Stimulated activated CD8-positive, alpha-beta memory T cell treated with anti-CD3 and anti-CD28 coated beads, Interleukin-15, amount 100 ng/mL, for 24 hours (primary cell): ENCODE results near the gene DIP2C.
A peak's percentile ranks its signal among the peaks of the same experiment; 100 is the strongest.
"Not testable (repeated sequence)": the region's sequence is repeated elsewhere in the genome, so short reads cannot be mapped to it uniquely, and the experiment has no call there.

Source experiments
- DNase-seq: peaks from one replicate; pipeline ENCODE4 v3.0.0-alpha.2; 2020; ENCODE audit warnings: low read depth

Gene DIP2C

DNA sequence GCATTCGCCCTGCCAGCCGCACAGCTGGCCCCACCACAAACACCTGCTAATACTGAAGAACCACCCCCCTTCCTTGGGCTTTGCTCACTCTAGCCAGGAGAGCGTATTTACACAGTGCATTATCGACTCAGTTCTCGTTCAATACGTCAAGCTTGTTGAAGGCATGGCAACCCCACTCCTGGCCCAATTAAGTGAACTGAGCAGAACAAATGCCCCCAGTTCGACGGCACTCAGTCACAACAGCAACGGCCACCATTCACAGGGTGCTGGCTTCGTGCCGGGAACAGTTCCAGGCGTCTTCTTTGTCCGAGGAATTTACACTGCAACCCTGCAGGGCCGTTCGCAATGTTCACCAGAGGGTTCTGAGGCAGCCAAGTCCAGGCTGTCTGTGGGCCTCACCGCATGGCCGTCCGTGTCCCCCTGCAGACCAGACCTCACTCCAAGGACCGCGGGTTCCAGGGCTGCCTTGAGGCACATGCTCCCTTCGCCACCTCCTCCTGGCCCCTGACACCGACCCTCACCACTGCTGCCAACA, 175.3 kb downstream of the DIP2C start:
- DNase-seq = no peak

DNA sequence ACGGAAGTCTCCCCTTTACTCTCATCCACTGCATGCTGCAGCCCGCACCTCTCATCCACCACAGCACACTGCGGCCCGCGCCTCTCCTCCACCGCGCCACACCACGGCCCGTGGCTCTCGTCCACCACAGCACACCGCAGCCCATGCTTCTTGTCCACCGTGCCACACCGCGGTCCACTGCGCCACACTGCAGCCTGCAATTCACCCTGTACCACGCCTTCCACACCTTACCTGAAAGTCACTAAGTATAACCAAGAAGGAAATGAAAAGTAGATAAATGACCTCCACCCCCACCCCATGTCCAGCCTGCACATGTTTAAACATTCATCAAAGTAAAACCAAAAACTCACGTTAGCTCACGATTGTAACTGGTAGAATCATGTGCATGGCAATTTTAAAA, 176.1 kb downstream of the DIP2C start:
- DNase-seq = no peak

DNA sequence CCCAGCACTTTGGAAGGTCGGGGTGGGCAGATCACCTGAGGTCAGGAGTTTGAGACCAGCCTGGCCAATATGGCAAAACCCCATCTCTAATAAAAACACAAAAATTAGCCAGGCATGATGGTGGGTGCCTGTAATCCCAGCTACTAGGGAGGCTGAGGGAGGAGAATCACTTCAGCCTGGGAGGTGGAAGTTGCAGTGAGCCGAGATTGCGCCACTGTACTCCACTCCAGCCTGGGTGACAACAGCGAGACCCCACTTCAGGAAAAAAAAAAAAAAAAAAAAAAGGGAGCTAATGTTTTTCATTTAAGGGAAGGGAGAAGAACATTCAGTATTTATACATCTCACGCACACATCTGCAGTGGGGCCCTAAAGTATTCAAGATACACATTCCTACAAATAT, 176.8 kb downstream of the DIP2C start:
- DNase-seq = not testable (repeated sequence)

DNA sequence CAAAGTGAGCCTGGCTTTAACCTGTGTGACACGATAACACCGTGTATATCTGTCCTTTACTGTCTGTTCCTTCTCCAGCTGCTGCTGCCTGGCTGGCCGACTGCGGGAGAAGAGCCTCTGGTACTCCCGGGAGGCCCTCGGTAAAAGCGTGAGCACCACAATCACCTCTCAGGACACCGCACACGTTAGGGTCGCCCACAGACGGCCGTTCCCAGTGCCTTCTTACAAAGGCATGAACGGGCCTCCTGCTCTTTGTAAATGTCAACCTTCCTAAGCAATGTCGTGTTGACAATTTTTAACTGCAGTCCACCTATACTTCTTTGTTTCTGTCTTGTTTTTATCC, 177.6 kb downstream of the DIP2C start:
- no peak for DNase-seq

DNA sequence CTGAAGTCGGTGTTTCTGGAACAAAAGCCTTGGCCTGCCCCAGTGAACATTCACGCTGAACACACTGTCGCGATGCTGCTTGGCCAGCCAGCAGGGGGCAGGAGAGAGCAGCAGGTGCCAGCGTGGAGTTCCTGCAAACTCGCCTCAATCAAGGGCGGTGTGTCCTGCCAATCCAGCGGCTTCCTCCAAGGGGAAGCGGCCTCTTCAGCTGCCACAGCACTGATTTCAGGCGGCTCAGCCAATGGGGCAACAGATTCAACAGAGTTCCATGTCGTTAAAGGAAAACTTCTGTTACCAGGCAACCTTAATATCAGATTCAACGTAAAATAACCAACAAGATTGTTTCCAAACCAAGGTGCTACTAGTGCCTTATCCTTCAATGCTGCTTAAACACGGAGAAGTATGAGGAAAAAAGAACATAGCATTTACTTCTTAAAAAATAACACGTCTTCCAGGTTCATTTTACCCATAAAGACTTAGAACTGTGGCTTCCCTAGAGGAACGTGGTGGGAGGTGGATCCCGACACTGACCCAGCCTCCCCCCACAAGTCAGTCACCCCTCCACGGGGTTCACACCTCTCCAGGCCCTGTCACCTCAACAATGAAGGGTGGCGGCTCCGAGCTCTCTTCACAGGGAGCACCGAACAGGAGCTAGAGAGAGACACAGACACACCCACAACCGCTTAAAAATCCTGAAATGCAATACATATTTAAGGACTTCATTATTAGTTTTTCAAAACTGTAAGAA, 178.2 kb downstream of the DIP2C start:
- DNase-seq = peak; percentile 74

DNA sequence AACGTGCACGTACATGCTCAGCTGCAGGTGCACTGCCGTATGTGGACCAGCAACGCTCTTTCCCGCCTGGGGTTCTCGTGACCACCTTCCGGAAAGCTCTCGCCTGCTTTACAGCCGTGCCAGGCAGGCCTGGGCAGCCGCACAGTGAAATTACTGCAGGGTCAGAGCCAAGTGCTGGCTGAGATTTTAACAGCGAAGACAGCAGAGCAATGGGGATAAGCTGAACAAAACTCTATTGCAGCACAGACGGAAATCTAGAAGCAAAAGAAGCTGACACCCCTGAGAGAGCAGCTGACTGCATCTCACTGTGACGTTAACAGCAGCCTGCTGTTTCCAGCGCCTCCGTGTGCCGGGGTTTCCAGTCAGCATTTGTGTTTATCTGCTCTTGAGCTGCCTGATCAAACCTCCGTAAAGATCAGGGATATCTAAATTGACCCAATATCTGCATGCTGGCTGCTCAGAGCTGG, 179.0 kb downstream of the DIP2C start:
- DNase-seq = no peak

DNA sequence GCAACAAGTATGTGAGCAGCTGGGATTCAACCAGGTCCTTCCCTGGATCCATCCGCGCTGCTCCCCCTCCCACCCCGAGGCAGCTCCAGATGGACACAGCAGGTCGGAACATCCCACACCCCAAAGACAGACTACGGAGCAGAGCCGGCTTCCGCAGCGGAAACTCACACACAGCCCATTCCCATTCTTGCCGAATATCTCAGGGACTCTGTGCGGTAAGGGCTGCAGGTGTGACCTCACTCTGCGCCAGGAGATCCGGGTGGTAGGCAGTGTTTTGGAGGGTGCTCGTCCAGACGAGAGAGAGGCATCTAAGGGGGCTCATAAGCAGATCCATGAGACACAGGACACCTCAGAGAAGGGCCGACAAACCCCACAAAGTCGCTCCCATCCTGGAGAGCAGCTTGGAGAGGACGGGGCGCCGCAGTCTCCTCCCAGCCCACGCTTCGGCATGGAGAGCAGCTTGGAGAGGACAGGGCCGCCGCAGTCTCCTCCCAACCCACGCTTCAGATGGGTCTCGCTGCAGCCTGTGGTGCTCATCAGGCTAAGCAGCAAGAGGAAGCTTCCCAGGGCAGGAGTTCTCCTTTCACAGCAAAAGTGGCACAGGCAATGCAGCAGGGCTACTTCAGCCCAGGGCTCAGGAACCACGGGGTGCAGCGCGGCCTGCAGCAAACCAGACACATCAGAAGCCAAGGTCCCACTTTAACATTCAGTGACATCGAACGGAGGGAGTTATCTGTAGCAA, 179.9 kb downstream of the DIP2C start:
- no peak for DNase-seq

DNA sequence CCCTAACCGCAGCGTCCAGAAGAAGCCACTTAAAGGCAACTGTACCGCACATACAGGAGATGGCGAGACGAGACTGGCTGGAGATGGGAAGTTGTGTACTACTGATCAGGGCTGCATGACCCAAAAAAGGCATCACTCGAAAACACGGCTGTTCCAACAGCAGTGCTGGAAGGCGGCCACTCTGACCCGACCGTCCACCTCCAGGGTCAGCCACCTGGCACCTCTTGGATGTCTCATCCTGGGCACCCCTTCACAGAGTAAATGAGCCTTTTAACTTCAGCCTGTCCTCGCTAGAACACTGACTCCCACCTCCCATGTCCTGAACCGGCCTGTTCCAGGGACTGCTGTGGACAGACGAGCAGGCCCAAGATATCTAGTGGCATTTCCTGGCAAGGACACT, 180.7 kb downstream of the DIP2C start:
- DNase-seq = no peak

DNA sequence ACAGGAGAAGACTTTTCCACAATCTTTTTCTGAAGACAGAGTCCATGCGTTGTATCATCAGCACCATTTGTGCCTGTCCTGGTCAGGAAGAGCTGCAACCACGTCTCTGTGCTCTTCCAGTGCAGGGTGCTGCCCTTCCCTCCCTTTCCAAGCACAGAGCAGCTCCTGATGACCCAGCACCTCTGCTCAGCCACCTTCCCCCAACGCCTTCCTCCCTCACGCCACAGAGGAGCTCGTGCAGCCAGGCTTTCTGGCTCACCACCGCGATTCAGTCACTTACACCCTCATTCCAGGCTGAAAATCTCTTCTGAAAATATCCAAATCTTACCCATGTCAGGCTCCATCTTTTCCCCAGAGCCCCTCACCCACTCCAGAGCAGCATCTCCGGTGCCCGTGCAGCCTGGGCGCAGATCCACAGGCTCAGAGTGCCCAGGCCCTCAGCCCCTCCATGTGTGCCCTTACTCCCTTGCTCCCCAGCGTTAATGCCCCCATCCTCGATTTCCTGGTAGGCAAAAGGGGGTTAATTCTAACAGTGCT, 181.5 kb downstream of the DIP2C start:
- DNase-seq = no peak

DNA sequence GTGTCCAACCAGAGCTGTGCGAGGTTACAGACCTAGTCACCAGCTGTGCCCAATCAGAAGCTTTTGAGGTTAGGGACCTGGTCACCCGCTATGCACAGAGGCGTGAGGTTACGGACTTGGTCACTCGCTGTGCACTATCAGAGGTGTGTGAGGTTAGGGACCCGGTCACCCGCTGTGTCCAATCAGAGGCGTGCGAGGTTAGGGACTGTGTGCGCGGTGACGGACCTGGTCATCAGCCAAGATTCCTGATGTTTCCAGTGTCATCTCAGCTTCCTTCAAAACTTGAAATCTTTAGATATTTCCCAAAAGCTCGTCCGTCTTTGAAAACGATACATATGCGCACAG, 182.1 kb downstream of the DIP2C start:
- no peak for DNase-seq

DNA sequence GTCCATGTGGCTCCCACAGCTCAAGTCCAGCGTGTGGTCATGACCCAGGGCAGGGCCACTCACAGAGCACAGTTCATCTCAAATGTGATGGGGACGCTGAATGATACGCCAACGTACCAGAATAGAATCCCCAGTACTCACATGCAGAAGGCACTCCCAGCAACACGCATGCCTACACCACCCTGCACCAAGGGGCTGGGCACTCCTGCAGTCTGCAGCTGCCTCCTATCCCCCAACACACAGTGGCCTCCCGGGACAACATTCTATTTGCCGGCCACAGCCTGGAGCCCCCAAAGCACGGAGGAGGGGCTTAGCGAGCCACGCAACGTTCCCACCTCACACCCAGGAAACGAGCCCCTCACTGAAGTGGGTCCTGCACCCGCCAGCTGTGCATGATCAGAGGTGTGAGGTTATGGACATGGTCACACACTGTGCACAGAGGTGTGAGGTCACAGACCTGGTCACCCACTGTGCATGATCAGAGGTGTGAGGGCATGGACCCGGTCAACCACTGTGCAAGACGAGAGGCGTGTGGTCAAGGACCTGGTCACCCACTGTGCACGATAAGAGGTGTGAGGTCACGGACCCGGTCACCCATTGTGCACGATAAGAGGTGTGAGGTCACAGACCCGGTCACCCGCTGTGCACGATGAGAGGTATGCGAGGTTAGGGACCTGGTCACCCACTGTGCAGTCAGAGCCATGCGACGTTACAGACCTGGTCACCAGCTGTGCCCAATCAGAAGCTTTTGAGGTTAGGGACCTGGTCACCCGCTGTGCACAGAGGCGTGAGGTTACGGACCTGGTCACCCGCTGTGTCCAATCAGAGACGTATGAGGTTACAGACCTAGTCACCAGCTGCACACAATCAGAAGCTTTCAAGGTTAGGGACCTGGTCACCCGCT, 182.8 kb downstream of the DIP2C start:
- DNase-seq = no peak

DNA sequence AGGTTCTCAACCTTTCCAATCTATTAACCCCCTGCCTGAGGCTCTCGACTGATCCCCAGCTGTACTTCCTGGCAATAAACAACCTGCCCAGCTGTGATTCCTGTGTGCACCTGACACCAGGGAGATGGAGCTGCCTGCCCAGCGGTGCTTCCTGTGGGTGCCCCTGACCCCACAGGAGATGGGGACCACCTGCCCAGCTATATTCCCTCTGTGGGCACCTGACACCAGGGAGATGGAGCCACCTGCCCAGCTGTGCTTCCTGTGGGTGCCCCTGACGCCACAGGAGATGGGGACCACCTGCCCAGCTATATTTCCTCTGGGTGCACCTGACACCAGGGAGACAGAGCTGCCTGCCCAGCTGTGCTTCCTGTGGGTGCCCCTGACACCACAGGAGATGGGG, 184.0 kb downstream of the DIP2C start:
- no peak for DNase-seq

DNA sequence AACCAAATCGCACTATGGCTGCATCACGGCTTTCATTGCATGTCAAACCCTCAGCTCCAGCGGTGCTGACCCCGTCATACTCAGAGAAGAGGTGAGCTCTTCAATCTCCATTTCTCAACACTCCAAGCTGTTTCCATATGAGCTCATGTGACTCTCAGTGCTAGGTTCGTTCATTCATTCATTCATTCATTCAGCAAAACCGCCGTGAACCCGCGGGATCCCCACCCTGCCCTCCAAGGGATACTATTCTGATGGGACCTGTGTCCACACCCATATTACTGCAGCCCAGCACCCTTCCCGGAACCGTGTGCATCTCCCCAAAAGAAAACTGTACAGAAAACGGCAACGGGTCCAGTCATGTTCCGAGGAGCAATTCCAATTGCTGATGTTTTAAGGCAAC, 184.7 kb downstream of the DIP2C start:
- no peak for DNase-seq

DNA sequence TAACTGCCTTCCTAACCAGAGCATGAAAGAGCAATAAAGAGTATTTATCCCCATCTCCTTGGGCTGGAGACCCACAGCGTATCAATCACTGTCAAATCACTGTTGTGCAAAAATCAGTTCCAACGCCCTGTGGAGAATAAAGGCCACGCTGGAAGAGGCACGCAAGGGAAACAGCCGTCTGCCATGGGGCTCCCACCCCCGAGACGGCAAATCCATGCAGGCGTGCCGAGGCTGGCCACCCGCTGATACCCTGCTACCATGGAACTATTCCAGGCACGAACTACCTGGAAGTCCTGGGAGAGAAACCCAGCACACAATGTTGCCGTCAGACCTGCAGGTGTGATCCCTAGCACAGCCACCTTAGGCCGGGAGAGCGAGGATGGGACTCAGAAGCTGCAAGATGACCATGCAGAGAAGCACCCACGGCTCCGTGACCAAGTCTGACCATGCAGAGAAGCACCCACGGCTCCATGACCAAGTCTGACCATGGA, 185.3 kb downstream of the DIP2C start:
- DNase-seq = no peak

DNA sequence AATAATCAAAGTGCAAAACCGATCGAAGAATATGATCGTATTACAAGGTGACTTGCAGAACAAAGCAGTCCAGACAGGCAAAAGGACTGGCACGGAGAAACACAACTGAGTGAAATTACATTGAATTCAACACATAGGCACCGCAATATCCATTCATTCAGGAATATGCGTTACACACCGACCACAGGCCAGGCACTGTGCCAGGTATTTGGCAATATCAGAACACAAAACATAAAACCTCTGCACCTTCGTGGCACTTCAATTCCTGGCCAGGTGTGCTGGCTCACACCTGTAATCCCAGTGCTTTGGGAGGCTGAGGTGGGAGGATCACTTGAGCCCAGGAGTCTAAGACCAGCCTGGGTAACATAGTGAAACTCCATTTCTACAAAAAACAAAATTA, 187.9 kb downstream of the DIP2C start:
- no peak for DNase-seq

DNA sequence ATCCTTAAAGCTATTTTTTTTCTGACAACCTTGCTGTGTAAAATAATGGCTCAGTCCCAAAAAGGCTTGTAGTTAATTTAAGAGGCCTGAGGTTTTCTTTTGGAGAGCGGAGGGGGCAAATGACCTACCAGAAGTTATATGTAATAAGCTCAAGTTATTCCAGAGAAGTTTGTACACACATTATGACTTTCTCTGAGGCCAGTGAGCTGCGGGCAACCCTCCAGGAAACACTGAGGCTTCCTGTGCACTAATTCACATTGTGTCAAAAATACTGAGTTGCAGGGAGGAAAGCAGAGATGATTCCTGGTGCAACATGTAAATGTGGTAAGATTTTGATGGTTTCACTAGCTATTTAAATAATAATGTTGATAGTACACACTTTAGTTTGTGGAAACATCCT, 188.6 kb downstream of the DIP2C start:
- no peak for DNase-seq

DNA sequence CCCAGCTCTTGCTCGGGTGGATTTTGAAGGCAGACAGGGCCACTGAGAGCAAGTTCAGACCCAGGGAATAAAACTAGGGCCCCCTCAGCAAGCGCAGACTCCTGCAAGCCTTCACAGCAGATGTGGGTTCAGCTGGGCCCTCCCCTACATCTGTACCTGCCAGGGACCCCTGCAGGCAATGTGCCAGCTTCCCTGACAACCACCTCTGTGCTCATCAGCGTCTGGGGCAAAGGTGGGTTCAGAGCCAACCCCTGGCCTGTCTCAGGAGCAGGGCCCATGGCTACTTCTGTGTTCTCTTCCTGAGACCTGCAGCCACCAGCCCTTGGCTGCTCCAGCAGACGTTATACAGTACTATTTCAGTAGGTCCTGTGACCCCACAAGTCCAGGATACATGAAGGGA, 189.5 kb downstream of the DIP2C start:
- DNase-seq = no peak

DNA sequence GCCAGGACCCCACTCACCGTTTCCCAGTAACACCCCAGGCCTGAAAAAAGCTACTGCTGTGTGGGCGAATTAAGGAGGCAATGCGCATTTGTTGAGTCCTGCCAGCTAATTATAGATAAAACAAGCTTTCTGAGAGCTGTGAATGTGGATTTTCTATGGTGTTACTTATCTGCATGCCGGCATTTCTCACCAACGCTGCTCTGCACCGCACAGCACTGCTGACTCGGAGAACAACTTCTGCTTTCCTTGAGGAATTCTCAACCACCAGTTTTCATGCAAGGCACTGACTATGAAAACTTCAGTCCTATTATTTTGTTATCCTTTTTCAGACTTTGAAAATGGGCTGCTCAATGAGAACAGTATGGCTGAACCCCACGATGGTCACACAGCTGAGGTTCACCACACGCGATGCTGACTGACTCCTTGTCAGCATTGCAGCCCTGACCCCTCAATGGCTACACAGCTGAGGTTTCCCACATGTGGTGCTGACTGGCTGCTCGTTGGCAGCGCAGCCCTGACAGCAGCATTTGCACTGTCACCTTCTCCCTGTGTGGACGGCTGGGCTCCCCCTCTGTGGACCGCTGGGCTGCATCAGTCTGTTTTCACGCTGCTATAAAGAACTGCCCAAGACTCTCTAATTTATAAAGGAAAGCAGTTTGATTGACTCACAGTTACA, 190.6 kb downstream of the DIP2C start:
- no peak for DNase-seq

DNA sequence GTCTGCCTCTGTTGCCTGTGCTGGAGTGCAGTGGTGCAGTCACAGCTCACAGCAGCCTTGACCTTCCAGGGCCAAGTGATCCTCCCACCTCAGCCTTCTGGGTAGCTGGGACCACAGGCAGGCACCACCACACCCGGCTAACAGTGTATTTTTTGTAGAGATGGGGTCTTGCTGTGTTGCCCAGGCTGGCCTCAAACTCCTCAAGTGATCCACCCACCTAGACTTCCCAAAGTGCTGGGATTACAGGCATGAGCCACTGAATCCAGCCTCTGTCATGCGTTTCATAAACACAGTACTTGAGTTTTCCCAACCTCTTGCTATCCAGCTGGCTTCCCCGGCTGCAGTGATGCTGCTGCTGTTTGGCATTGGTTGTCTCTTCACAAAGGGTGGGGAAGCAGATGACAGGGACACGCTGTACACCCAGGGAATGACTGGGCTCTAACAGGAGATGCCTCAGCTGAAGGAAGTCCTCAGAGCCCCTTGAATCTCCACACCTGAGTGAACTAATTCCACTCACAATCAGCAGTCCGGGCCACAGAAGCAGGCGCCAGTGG, 191.5 kb downstream of the DIP2C start:
- DNase-seq = no peak

DNA sequence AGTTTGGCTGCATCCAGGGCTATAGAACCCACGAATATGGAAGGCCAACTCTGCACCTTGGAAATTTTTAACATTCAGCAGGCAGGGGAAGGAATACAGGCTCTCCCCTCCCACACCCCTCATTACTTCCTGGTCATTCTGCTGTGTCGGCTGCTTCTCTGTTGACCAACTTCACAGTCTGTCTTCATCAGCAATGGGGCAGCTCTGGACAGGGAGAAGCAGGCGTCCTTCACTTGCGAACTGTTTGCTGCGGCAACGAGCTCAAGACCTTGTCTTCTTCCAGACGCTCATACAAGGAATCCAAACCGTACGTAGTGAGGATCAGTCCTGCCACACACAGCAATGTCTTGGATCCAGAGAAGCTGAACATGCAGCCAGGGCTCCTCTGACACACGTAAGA, 192.2 kb downstream of the DIP2C start:
- no peak for DNase-seq

DNA sequence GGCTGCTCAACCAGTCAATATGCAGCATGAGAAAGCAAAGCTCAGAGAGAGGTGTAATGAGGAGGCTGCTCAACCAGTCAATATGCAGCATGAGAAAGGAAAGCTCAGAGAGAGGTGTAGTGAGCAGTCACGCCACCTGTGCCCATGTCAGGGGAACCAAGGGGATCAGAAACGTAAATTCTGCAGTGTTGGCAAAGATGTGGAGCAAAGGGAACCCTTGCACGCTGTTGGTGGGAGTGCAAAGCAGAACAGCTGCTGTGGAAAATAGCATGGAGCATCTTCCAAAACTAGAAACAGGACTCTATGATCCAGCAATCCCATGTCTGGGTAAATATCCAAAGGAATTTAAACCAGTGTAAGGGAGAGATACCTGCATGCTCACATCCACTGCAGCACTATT, 194.9 kb downstream of the DIP2C start:
- DNase-seq = no peak
